COLO829 (cell line): Measurements from ENCODE around the gene LHFPL4.

ENCODE experiments used
- DNase-seq: peaks from one replicate; pipeline ENCODE4 v3.0.0; 2012; ENCODE audit warnings: low spot score

LHFPL4 gene

GRCh38 chr3:9473496-9474065, 80.0 kb downstream of the LHFPL4 start:
- no peak for DNase-seq

GRCh38 chr3:9469986-9470385, 83.6 kb downstream of the LHFPL4 start:
- DNase-seq = no peak

- no peak for DNase-seq
Measured at GRCh38 chr3:9468460-9468859, 85.2 kb downstream of the LHFPL4 start.

- no peak for DNase-seq
Measured at GRCh38 chr3:9467451-9467850, 86.2 kb downstream of the LHFPL4 start.

- no peak for DNase-seq
Measured at GRCh38 chr3:9455596-9456131, 98.0 kb downstream of the LHFPL4 start.

- DNase-seq = no peak
Measured at GRCh38 chr3:9452417-9452816, 101.2 kb downstream of the LHFPL4 start.

- no peak for DNase-seq
Measured at GRCh38 chr3:9450991-9451390, 102.6 kb downstream of the LHFPL4 start.

- DNase-seq = no peak
Measured at GRCh38 chr3:9450126-9450525, 103.5 kb downstream of the LHFPL4 start.

GRCh38 chr3:9448643-9449042, 105.0 kb downstream of the LHFPL4 start:
- peak; percentile 11 for DNase-seq
